Karpas-422 (cell line): ENCODE measurements around the gene DYNC1I1. TPM values are rescaled to one million over a fixed set of nuclear protein-coding genes. Genes with fewer than 3 reads are reported as not detected.

Experiments used
- DNase-seq: peaks from one replicate; pipeline ENCODE4 v3.0.0-alpha.2; 2015
- H2AFZ ChIP-seq: fragments of 200-600 bp; sonication (generic); 2 replicates; pipeline ENCODE4 v1.6.1; 2014; ENCODE audit warnings: antibody characterized with exemption, low read length, mixed read lengths
- H3K27ac ChIP-seq: fragments of 200-600 bp; sonication (generic); 2 replicates; pipeline ENCODE4 v1.5.1; 2014; ENCODE audit warnings: mild to moderate bottlenecking, low read length, moderate library complexity
- H3K27me3 ChIP-seq: fragments of 200-600 bp; sonication (generic); 2 replicates; pipeline ENCODE4 v1.6.1; 2014; ENCODE audit warnings: low read length, mixed read lengths
- H3K36me3 ChIP-seq: fragments of 200-600 bp; sonication (generic); 2 replicates; pipeline ENCODE4 v1.6.1; 2014; ENCODE audit warnings: low read length, mixed read lengths; ENCODE audit not compliant: insufficient read depth
- H3K4me1 ChIP-seq: fragments of 200-600 bp; sonication (generic); 2 replicates; pipeline ENCODE4 v1.6.1; 2014; ENCODE audit warnings: mild to moderate bottlenecking, low read length, mixed read lengths
- H3K4me2 ChIP-seq: fragments of 200-600 bp; sonication (generic); 2 replicates; pipeline ENCODE4 v1.6.1; 2014; ENCODE audit warnings: low read length, low read depth, mild to moderate bottlenecking; ENCODE audit not compliant: poor library complexity, severe bottlenecking
- H3K4me3 ChIP-seq: fragments of 200-600 bp; sonication (generic); 2 replicates; pipeline ENCODE4 v1.5.1; 2014; ENCODE audit warnings: mild to moderate bottlenecking, antibody characterized with exemption, low read length, mixed read lengths
- H3K79me2 ChIP-seq: fragments of 200-600 bp; sonication (generic); 2 replicates; pipeline ENCODE4 v1.6.1; 2014; ENCODE audit warnings: mild to moderate bottlenecking, low read length, mixed read lengths
- H3K9ac ChIP-seq: fragments of 200-600 bp; sonication (generic); 2 replicates; pipeline ENCODE4 v1.6.0; 2014; ENCODE audit warnings: low read length
- H3K9me2 ChIP-seq: fragments of 200-600 bp; sonication (generic), shearing (Covaris generic); replicated peaks from 2 replicates; pipeline ENCODE4 v1.6.0; 2014; ENCODE audit warnings: mild to moderate bottlenecking, low read length, moderate library complexity; ENCODE audit not compliant: insufficient read depth
- H3K9me3 ChIP-seq: fragments of 300-700, 200-600 bp; sonication (generic); 2 replicates; pipeline ENCODE4 v1.6.1; 2014; ENCODE audit warnings: low read length, mixed read lengths
- H4K20me1 ChIP-seq: fragments of 200-600 bp; sonication (generic); 2 replicates; pipeline ENCODE4 v1.6.1; 2014; ENCODE audit warnings: mild to moderate bottlenecking, antibody characterized with exemption, low read length, low read depth; ENCODE audit not compliant: insufficient read depth
- total RNA-seq: library from RNA; depleted of rRNA; stranded (reverse); fragments of >200 nt; shearing (Covaris generic); gene quantifications from 2 replicates; pipeline ENCODE4 v1.2.3, GENCODE V29; 2014; ENCODE audit warnings: low replicate concordance

DYNC1I1 gene
- total RNA-seq, 1 experiment from 2014 or later = not detected

DNA sequence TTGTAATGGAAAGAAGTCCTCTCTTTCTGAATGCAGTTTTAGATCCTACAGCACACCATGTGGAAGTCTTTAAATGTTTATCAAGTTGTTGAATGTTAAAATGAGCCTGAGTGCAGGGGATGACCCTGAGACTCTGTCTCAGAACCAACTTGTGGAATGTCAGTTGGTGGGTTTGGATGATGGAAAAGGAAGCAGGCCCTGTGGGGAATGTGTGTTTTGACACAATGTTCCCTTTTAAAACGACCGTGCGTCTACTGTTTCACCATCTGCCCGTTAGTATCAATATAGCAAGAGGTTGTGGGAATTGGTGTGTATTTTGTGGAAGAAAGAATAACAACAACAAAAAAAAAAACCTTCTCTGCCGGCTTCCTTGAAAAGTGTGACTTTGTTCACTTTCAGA is 8.3 kb downstream of the DYNC1I1 start:
- H3K27me3 ChIP-seq = no peaks in the 10 kb centered on the region
- no peak for DNase-seq
- H3K4me3 ChIP-seq = no peak overlapping the region
- no peak overlapping the region for H2AFZ ChIP-seq
- no peaks in the 10 kb centered on the region for H3K9me3 ChIP-seq
- no peaks in the 10 kb centered on the region for H4K20me1 ChIP-seq
- no peaks in the 10 kb centered on the region for H3K9me2 ChIP-seq
- H3K79me2 ChIP-seq = no peaks in the 10 kb centered on the region
- no peaks in the 10 kb centered on the region for H3K36me3 ChIP-seq
- H3K4me2 ChIP-seq = no peak overlapping the region
- no peak overlapping the region for H3K27ac ChIP-seq
- no peak overlapping the region for H3K9ac ChIP-seq
- H3K4me1 ChIP-seq = no peaks in the 10 kb centered on the region

DNA sequence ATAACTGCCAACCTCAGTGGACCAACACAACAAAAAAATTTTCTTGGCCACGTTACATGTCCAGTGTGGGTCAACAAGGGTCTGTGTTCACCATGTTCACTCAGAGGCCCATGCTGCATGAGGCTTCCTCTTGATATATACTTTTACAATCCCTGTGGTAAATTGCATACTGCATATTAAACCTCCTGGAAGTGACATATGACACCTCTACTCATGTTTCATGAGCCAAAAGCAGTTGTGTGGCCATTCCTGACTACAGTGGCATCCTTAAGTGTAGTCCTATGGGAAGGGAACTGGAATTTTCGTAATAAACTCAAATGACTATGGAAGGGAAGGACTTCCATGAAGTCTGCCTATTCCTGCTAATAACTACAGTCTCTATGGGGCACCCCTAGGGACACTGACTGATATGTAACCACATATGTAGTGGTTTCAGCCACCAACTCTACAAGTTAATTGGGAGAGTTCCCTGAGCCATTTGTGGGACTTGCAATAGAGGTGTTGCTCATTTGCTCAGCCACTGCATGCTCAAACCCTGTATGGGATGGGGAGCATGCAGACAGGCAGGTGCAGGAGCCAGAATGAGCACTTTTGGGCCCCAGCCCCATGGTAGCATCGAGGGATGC is 9.7 kb downstream of the DYNC1I1 start:
- H3K4me2 ChIP-seq = no peak overlapping the region
- H4K20me1 ChIP-seq = no peaks in the 10 kb centered on the region
- no peak for DNase-seq
- H2AFZ ChIP-seq = no peak overlapping the region
- H3K9me3 ChIP-seq = no peaks in the 10 kb centered on the region
- H3K27ac ChIP-seq = no peak overlapping the region
- H3K4me3 ChIP-seq = no peak overlapping the region
- no peaks in the 10 kb centered on the region for H3K27me3 ChIP-seq
- H3K9me2 ChIP-seq = no peaks in the 10 kb centered on the region
- no peaks in the 10 kb centered on the region for H3K79me2 ChIP-seq
- no peaks in the 10 kb centered on the region for H3K36me3 ChIP-seq
- no peaks in the 10 kb centered on the region for H3K4me1 ChIP-seq
- H3K9ac ChIP-seq = no peak overlapping the region

DNA sequence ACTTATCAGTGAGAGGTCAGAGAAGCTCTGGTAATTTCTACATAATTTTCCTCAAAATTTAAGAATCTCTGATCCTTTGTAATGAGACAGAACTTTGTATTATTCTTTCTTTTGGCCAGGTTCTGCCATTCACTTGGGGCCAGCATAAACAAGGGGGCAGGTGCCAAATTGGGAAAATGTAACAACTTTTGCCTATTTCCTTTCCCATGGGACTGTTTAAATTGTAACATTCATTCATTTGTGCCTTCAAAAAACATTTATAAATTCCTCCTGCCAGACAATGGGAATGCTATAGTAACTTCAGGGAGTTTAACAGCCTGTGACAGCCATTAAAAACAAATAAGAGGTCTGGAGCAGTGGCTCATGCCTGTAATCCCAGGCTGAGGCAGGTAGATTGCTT is 12.4 kb downstream of the DYNC1I1 start:
- no peaks in the 10 kb centered on the region for H3K9me2 ChIP-seq
- H3K4me1 ChIP-seq = no peaks in the 10 kb centered on the region
- no peak overlapping the region for H3K4me3 ChIP-seq
- H3K4me2 ChIP-seq = no peak overlapping the region
- H3K36me3 ChIP-seq = no peaks in the 10 kb centered on the region
- H3K79me2 ChIP-seq = no peaks in the 10 kb centered on the region
- no peaks in the 10 kb centered on the region for H3K27me3 ChIP-seq
- no peaks in the 10 kb centered on the region for H3K9me3 ChIP-seq
- no peak overlapping the region for H3K9ac ChIP-seq
- H4K20me1 ChIP-seq = no peaks in the 10 kb centered on the region
- DNase-seq = no peak
- H2AFZ ChIP-seq = no peak overlapping the region
- no peak overlapping the region for H3K27ac ChIP-seq

- no peak overlapping the region for H3K9ac ChIP-seq
- DNase-seq = no peak
- H3K4me2 ChIP-seq = no peak overlapping the region
- H3K27ac ChIP-seq = no peak overlapping the region
- no peaks in the 10 kb centered on the region for H4K20me1 ChIP-seq
- no peak overlapping the region for H2AFZ ChIP-seq
- H3K36me3 ChIP-seq = no peaks in the 10 kb centered on the region
- H3K4me3 ChIP-seq = no peak overlapping the region
- no peaks in the 10 kb centered on the region for H3K4me1 ChIP-seq
- no peaks in the 10 kb centered on the region; the same call in 1 of the 2 replicates for H3K9me2 ChIP-seq
- H3K79me2 ChIP-seq = no peaks in the 10 kb centered on the region
- no peaks in the 10 kb centered on the region for H3K27me3 ChIP-seq
- H3K9me3 ChIP-seq = no peaks in the 10 kb centered on the region
These were observed 15.9 kb downstream of the DYNC1I1 start for GRCh38 chr7:95788258-95788657.

DNA sequence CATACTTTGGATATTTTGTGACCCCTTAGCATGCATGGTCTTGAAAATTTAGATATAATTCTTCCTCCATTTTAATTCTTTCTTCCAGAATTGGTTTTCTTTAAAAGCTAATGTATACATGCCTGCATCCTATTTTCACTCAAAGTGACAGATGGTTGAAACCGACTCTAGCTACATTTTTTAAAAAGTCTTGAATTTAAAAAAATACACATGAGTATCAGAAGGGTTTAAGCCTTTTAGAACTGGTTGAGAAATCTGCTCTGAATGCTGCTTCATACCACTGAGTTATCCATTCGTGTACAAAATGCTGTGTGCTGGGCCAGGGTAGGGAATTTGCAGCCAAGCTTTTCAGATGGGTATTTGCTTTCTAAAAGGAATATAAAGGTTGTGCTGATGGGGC is 16.5 kb downstream of the DYNC1I1 start:
- no peaks in the 10 kb centered on the region for H4K20me1 ChIP-seq
- no peaks in the 10 kb centered on the region for H3K27me3 ChIP-seq
- DNase-seq = no peak
- no peaks in the 10 kb centered on the region for H3K79me2 ChIP-seq
- H2AFZ ChIP-seq = no peak overlapping the region
- no peak overlapping the region for H3K27ac ChIP-seq
- no peaks in the 10 kb centered on the region for H3K9me3 ChIP-seq
- H3K4me2 ChIP-seq = no peak overlapping the region
- H3K4me3 ChIP-seq = no peak overlapping the region
- H3K9ac ChIP-seq = no peak overlapping the region
- no peaks in the 10 kb centered on the region; the same call in 1 of the 2 replicates for H3K9me2 ChIP-seq
- H3K4me1 ChIP-seq = no peaks in the 10 kb centered on the region
- H3K36me3 ChIP-seq = no peaks in the 10 kb centered on the region

GRCh38 chr7:95793658-95794057 is 21.3 kb downstream of the DYNC1I1 start:
- Histone ChIP-seq H3K27me3 (0 out of 2 replicates have a peak, but pooled peaks cover 2% of the 10 kb centered on the region), H3K36me3 (no peaks in the 10 kb centered on the region), H3K79me2 (no peaks in the 10 kb centered on the region), H4K20me1 (no peaks in the 10 kb centered on the region), H3K9ac (no peak overlapping the region), H3K27ac (no peak overlapping the region), H3K4me2 (no peak overlapping the region), H3K4me1 (no peaks in the 10 kb centered on the region), H3K9me2 (no peaks in the 10 kb centered on the region; the same call in 1 of the 2 replicates), H2AFZ (no peak overlapping the region), H3K4me3 (no peak overlapping the region), H3K9me3 (no peaks in the 10 kb centered on the region)
- no peak for DNase-seq

GRCh38 chr7:95794917-95795515 is 22.7 kb downstream of the DYNC1I1 start:
- H3K36me3 ChIP-seq = no peaks in the 10 kb centered on the region
- no peak overlapping the region for H3K9ac ChIP-seq
- H3K27me3 ChIP-seq = 0 out of 2 replicates have a peak, but pooled peaks cover 2% of the 10 kb centered on the region
- no peaks in the 10 kb centered on the region for H3K79me2 ChIP-seq
- DNase-seq = peak; percentile 67
- no peaks in the 10 kb centered on the region for H4K20me1 ChIP-seq
- H3K4me2 ChIP-seq = no peak overlapping the region
- no peaks in the 10 kb centered on the region for H3K4me1 ChIP-seq
- 0 out of 2 replicates have a peak overlapping the region, but pooled peaks have one; percentile 57 for H2AFZ ChIP-seq
- no peaks in the 10 kb centered on the region; the same call in 1 of the 2 replicates for H3K9me2 ChIP-seq
- no peak overlapping the region for H3K27ac ChIP-seq
- H3K9me3 ChIP-seq = no peaks in the 10 kb centered on the region
- H3K4me3 ChIP-seq = no peak overlapping the region

GRCh38 chr7:95796617-95797016 is 24.3 kb downstream of the DYNC1I1 start:
- H3K27ac ChIP-seq = no peak overlapping the region
- H3K9ac ChIP-seq = no peak overlapping the region
- H3K36me3 ChIP-seq = no peaks in the 10 kb centered on the region
- H4K20me1 ChIP-seq = no peaks in the 10 kb centered on the region
- H3K79me2 ChIP-seq = no peaks in the 10 kb centered on the region
- DNase-seq = no peak
- H3K9me2 ChIP-seq = no peaks in the 10 kb centered on the region; the same call in 1 of the 2 replicates
- no peak overlapping the region for H3K4me3 ChIP-seq
- H3K9me3 ChIP-seq = no peaks in the 10 kb centered on the region
- no peak overlapping the region for H2AFZ ChIP-seq
- H3K27me3 ChIP-seq = 0 out of 2 replicates have a peak, but pooled peaks cover 2% of the 10 kb centered on the region
- no peaks in the 10 kb centered on the region for H3K4me1 ChIP-seq
- no peak overlapping the region for H3K4me2 ChIP-seq
